Neuronal stem cell (in vitro differentiated cells): ENCODE results near the gene KAZN.

Experiments used
- DNase-seq: peaks from one replicate; pipeline ENCODE4 v3.0.0-alpha.2; 2013; ENCODE audit warnings: low spot score
- H2AFZ ChIP-seq: one replicate; pipeline ENCODE4 v1.6.1; 2013; ENCODE audit warnings: mild to moderate bottlenecking, low read length, inconsistent platforms
- H2AK5ac ChIP-seq: 2 replicates; pipeline ENCODE4 v1.6.1; 2013; ENCODE audit warnings: low read depth, mild to moderate bottlenecking, inconsistent platforms, low read length, moderate library complexity, mixed read lengths
- H2BK120ac ChIP-seq: 2 replicates; pipeline ENCODE4 v1.6.1; 2013; ENCODE audit warnings: low read depth, mild to moderate bottlenecking, inconsistent platforms, low read length, moderate library complexity, mixed read lengths
- H2BK12ac ChIP-seq: one replicate; pipeline ENCODE4 v1.6.1; 2013; ENCODE audit warnings: low read length, inconsistent platforms
- H2BK15ac ChIP-seq: 2 replicates; pipeline ENCODE4 v1.6.1; 2013; ENCODE audit warnings: mild to moderate bottlenecking, low read length, inconsistent platforms, mixed read lengths
- H2BK5ac ChIP-seq: one replicate; pipeline ENCODE4 v1.6.1; 2013; ENCODE audit warnings: inconsistent platforms, mild to moderate bottlenecking, low read length, moderate library complexity
- H3K14ac ChIP-seq: one replicate; pipeline ENCODE4 v1.6.1; 2013; ENCODE audit warnings: low read length, inconsistent platforms
- H3K18ac ChIP-seq: 2 replicates; pipeline ENCODE4 v1.6.1; 2013; ENCODE audit warnings: low read length, inconsistent platforms
- H3K23ac ChIP-seq: 2 replicates; pipeline ENCODE4 v1.6.1; 2013; ENCODE audit warnings: low read depth, mild to moderate bottlenecking, mixed read lengths, low read length, inconsistent platforms; ENCODE audit not compliant: poor library complexity
- H3K27ac ChIP-seq: replicated peaks from 3 replicates; pipeline ENCODE4 v1.5.1; 2013; ENCODE audit warnings: low read length, inconsistent platforms
- H3K27me3 ChIP-seq, 3 experiments: 2 replicates each; pipeline ENCODE4 v1.6.1; 2013; ENCODE audit warnings: low read length in 3 of 3, mild to moderate bottlenecking in 2 of 3, inconsistent platforms in 1 of 3, low read depth in 1 of 3, mixed read lengths in 1 of 3, moderate library complexity in 1 of 3; ENCODE audit not compliant: control insufficient read depth in 3 of 3, insufficient read depth in 3 of 3
- H3K36me3 ChIP-seq, 2 donors: replicated peaks in 1 of 2; 2 replicates each; pipeline ENCODE4 v1.6.1; 2013; ENCODE audit warnings: low read length in 2 of 2; ENCODE audit not compliant: control insufficient read depth in 2 of 2, insufficient read depth in 2 of 2
- H3K4ac ChIP-seq: 2 replicates; pipeline ENCODE4 v1.6.1; 2013; ENCODE audit warnings: inconsistent platforms, mild to moderate bottlenecking, low read length, moderate library complexity
- H3K4me1 ChIP-seq, 2 donors: 1 replicate in 1 of 2; 2 replicates in 1 of 2; pipeline ENCODE4 v1.6.1; 2013; ENCODE audit warnings: low read length in 2 of 2, low read depth in 1 of 2; ENCODE audit not compliant: control insufficient read depth in 2 of 2, insufficient read depth in 1 of 2
- H3K4me2 ChIP-seq: one replicate; pipeline ENCODE4 v1.6.1; 2013; ENCODE audit warnings: mild to moderate bottlenecking, low read length, inconsistent platforms; ENCODE audit not compliant: insufficient read depth, poor library complexity, severe bottlenecking
- H3K4me3 ChIP-seq, 2 donors: 2 replicates each; pipeline ENCODE4 v1.5.1; 2013; ENCODE audit warnings: low read length in 2 of 2, mild to moderate bottlenecking in 2 of 2, inconsistent platforms in 1 of 2, moderate library complexity in 1 of 2
- H3K79me1 ChIP-seq: one replicate; pipeline ENCODE4 v1.6.1; 2013; ENCODE audit warnings: low read depth, mild to moderate bottlenecking, inconsistent platforms, low read length, moderate library complexity
- H3K9ac ChIP-seq: one replicate; pipeline ENCODE4 v1.6.1; 2013; ENCODE audit warnings: mild to moderate bottlenecking, low read depth, low read length, inconsistent platforms; ENCODE audit not compliant: poor library complexity
- H3K9me3 ChIP-seq, 2 donors: replicated peaks in 1 of 2; 2 replicates each; pipeline versions ENCODE3 to v1.6.1; 2013; ENCODE audit warnings: low read length in 2 of 2, mild to moderate bottlenecking in 2 of 2, inconsistent platforms in 1 of 2, low read depth in 1 of 2, mixed read lengths in 1 of 2, moderate library complexity in 1 of 2; ENCODE audit not compliant: control insufficient read depth in 2 of 2, insufficient read depth in 1 of 2
- H4K8ac ChIP-seq: one replicate; pipeline ENCODE4 v1.6.1; 2013; ENCODE audit warnings: low read depth, mild to moderate bottlenecking, inconsistent platforms, low read length, moderate library complexity
- H4K91ac ChIP-seq: one replicate; pipeline ENCODE4 v1.6.1; 2013; ENCODE audit warnings: low read length, low read depth, mild to moderate bottlenecking, inconsistent platforms; ENCODE audit not compliant: poor library complexity
- WGBS, 2 donors: extraction: QIAGEN DNeasy Blood & Tissue Kit; methylation state at CpG; one replicate each; pipeline ENCODE4 v1.1.7; 2013; ENCODE audit warnings: missing lambda C conversion rate in 2 of 2, mixed read lengths in 1 of 2; ENCODE audit not compliant: insufficient read length in 2 of 2, insufficient replicate concordance in 1 of 2; ENCODE audit errors: extremely low coverage in 2 of 2; 5-methylcytosine and 5-hydroxymethylcytosine counted together

The KAZN gene

GRCh38 chr1:14716474-14716873 is 118.0 kb downstream of the KAZN start:
- Histone ChIP-seq H4K91ac (no peak overlapping the region), H2BK12ac (no peak overlapping the region), H2BK5ac (no peak overlapping the region), H2BK120ac (no peak overlapping the region), H3K4me3 (no peak overlapping the region), H2AK5ac (no peak overlapping the region), H3K9ac (no peak overlapping the region), H3K18ac (no peak overlapping the region), H3K14ac (no peak overlapping the region), H3K36me3 (peaks cover 0 to 65% of the 10 kb centered on the region in 2 donors), H3K4me1 (no peaks in the 10 kb centered on the region), H2BK15ac (no peak overlapping the region), H3K27me3 (no peaks in the 10 kb centered on the region), H3K9me3 (peaks cover 0 to 32% of the 10 kb centered on the region in 2 donors), H3K79me1 (no peaks in the 10 kb centered on the region), H3K23ac (no peak overlapping the region), H4K8ac (no peak overlapping the region), H2AFZ (no peak overlapping the region), H3K4ac (no peak overlapping the region), H3K4me2 (no peak overlapping the region), H3K27ac (no peak overlapping the region)
- WGBS, 2 donors, result no CpG with 5 or more reads among the region's 5 CpGs
- no peak for DNase-seq

- H2BK15ac ChIP-seq, result no peak overlapping the region
- H3K4me3 ChIP-seq, result no peak overlapping the region
- H2BK12ac ChIP-seq, result no peak overlapping the region
- H3K18ac ChIP-seq, result no peak overlapping the region
- H2BK5ac ChIP-seq, result no peak overlapping the region
- no peak overlapping the region for H4K91ac ChIP-seq
- H3K36me3 ChIP-seq, result peaks cover 0 to 58% of the 10 kb centered on the region in 2 donors
- no peak overlapping the region for H2AK5ac ChIP-seq
- H3K27me3 ChIP-seq, result no peaks in the 10 kb centered on the region
- no peak for DNase-seq
- H2BK120ac ChIP-seq, result no peak overlapping the region
- no peak overlapping the region for H3K14ac ChIP-seq
- H3K9ac ChIP-seq, result no peak overlapping the region
- no peak overlapping the region for H4K8ac ChIP-seq
- H3K23ac ChIP-seq, result no peak overlapping the region
- WGBS, 2 donors, result no CpG with 5 or more reads among the region's 7 CpGs
- H3K79me1 ChIP-seq, result no peaks in the 10 kb centered on the region
- H3K4me2 ChIP-seq, result no peak overlapping the region
- peaks cover 0 to 36% of the 10 kb centered on the region in 2 donors for H3K9me3 ChIP-seq
- H3K4me1 ChIP-seq, result peaks cover 0 to 4% of the 10 kb centered on the region in 2 donors
- H3K4ac ChIP-seq, result no peak overlapping the region
- H2AFZ ChIP-seq, result no peak overlapping the region
- no peak overlapping the region for H3K27ac ChIP-seq
Measured at GRCh38 chr1:14718476-14718875, 120.0 kb downstream of the KAZN start.

GRCh38 chr1:14723401-14723800 is 124.9 kb downstream of the KAZN start:
- Histone ChIP-seq H3K79me1 (no peaks in the 10 kb centered on the region), H3K23ac (no peak overlapping the region), H3K4me2 (no peak overlapping the region), H3K4me3 (no peak overlapping the region), H3K36me3 (peaks cover 0 to 30% of the 10 kb centered on the region in 2 donors), H4K8ac (no peak overlapping the region), H3K27ac (no peak overlapping the region), H3K4ac (no peak overlapping the region), H4K91ac (no peak overlapping the region), H3K14ac (no peak overlapping the region), H2BK120ac (no peak overlapping the region), H3K9me3 (peaks cover 0 to 11% of the 10 kb centered on the region in 2 donors), H3K27me3 (no peaks in the 10 kb centered on the region), H2BK5ac (no peak overlapping the region), H3K9ac (no peak overlapping the region), H3K4me1 (peaks cover 0 to 16% of the 10 kb centered on the region in 2 donors), H2AK5ac (peak overlapping the region; percentile 22), H2BK12ac (no peak overlapping the region), H2BK15ac (no peak overlapping the region), H2AFZ (no peak overlapping the region), H3K18ac (peak overlapping the region; percentile 5)
- no peak for DNase-seq
- no CpG with 5 or more reads among the region's 11 CpGs for WGBS, 2 donors

GRCh38 chr1:14724246-14724645 is 125.8 kb downstream of the KAZN start:
- Histone ChIP-seq H3K4ac (no peak overlapping the region), H3K36me3 (peaks cover 0 to 22% of the 10 kb centered on the region in 2 donors), H3K4me1 (peaks cover 0 to 21% of the 10 kb centered on the region in 2 donors), H3K27ac (no peak overlapping the region), H3K27me3 (no peaks in the 10 kb centered on the region), H2AFZ (no peak overlapping the region), H3K79me1 (no peaks in the 10 kb centered on the region), H2BK15ac (no peak overlapping the region), H2BK12ac (no peak overlapping the region), H2BK5ac (no peak overlapping the region), H3K9me3 (peaks cover 0 to 7% of the 10 kb centered on the region in 2 donors), H2BK120ac (no peak overlapping the region), H3K9ac (no peak overlapping the region), H4K91ac (no peak overlapping the region), H3K14ac (no peak overlapping the region), H3K4me2 (no peak overlapping the region), H4K8ac (no peak overlapping the region), H2AK5ac (no peak overlapping the region), H3K18ac (no peak overlapping the region), H3K23ac (no peak overlapping the region), H3K4me3 (no peak overlapping the region)
- DNase-seq, result no peak
- no CpG with 5 or more reads among the region's 5 CpGs for WGBS, 2 donors
